Cardiac muscle cell (in vitro differentiated cells and primary cell): ENCODE results near the gene DHRSX. TPM values are rescaled to one million over a fixed set of nuclear protein-coding genes. Genes with fewer than 3 reads are reported as not detected.
A peak's percentile ranks its signal among the peaks of the same experiment; 100 is the strongest.

Experiments
- DNase-seq, 2 donors: peaks; one replicate each; pipeline versions ENCODE4 v3.0.0 to v3.0.0-alpha.2; 2010 to 2017; ENCODE audit warnings: low read depth in 1 of 2, low spot score in 1 of 2
- H3K27ac ChIP-seq: fragments of 200-600 bp; sonication (generic); 2 replicates; pipeline ENCODE4 v1.5.1; 2016
- H3K27me3 ChIP-seq: fragments of 200-600 bp; sonication (generic); 2 replicates; pipeline ENCODE4 v1.6.0; 2016; ENCODE audit warnings: control low read depth
- H3K36me3 ChIP-seq: fragments of 200-600 bp; sonication (generic); 2 replicates; pipeline ENCODE4 v1.5.1; 2016; ENCODE audit warnings: control low read depth
- H3K4me1 ChIP-seq: fragments of 200-600 bp; sonication (generic); 2 replicates; pipeline ENCODE4 v1.8.1; 2017; ENCODE audit warnings: low read depth, mild to moderate bottlenecking, mixed run types
- H3K4me3 ChIP-seq: fragments of 200-600 bp; sonication (generic); 2 replicates; pipeline ENCODE4 v1.5.1; 2016; ENCODE audit warnings: mild to moderate bottlenecking
- H3K9me3 ChIP-seq: fragments of 200-600 bp; sonication (generic); 2 replicates; pipeline ENCODE4 v1.5.1; 2017; ENCODE audit warnings: low read depth, mild to moderate bottlenecking, control low read depth
- polyA plus RNA-seq: library from polyadenylated mRNA; unstranded; fragments of >200 nt; fragmentation: Nextera tagmentation; extraction: Ambion mirVana; gene quantifications from 2 replicates; pipeline ENCODE4 v1.2.1, GENCODE V29; 2016
- total RNA-seq: library from RNA; depleted of rRNA; stranded (reverse); fragments of >200 nt; gene quantifications from 2 replicates; pipeline ENCODE4 v1.2.3, GENCODE V29; 2016
- TF ChIP-seq, protein P1 (sequence below): IDR thresholded peaks from 2 replicates; pipeline ENCODE4 v1.5.1; 2012; ENCODE audit warnings: low read depth, mild to moderate bottlenecking, low read length

Gene DHRSX
- total and polyA plus RNA-seq, 2 experiments from 2014 or later = 20.4 to 33.4 TPM

DNA sequence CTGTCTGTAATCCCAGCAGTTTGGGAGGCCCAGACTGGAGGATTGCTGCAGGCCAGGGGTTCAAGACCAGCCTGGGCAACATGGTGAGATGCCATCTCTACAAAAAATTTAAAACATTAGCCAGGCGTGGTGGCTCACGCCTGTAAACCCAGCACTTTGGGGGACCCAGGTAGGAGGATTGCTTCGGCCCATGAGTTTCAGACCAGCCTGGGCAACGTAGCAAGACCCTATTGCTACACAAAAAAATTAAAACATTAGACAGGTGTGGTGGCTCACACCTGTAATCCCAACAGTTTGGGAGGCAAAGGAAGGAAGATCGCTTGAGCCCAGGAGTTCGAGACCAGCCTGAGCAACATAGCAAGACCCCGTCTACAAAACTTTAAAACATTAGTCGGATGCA lies 1.3 kb downstream of the DHRSX start:
- peak overlapping the region; percentile 58 for H3K4me3 ChIP-seq
- DNase-seq = no peak
- H3K4me1 ChIP-seq = peaks cover 18% of the 10 kb centered on the region
- H3K36me3 ChIP-seq = no peaks in the 10 kb centered on the region
- no peaks in the 10 kb centered on the region for H3K9me3 ChIP-seq
- H3K27me3 ChIP-seq = no peaks in the 10 kb centered on the region
- H3K27ac ChIP-seq = peak overlapping the region; percentile 89
- TF ChIP-seq, protein P1, sequence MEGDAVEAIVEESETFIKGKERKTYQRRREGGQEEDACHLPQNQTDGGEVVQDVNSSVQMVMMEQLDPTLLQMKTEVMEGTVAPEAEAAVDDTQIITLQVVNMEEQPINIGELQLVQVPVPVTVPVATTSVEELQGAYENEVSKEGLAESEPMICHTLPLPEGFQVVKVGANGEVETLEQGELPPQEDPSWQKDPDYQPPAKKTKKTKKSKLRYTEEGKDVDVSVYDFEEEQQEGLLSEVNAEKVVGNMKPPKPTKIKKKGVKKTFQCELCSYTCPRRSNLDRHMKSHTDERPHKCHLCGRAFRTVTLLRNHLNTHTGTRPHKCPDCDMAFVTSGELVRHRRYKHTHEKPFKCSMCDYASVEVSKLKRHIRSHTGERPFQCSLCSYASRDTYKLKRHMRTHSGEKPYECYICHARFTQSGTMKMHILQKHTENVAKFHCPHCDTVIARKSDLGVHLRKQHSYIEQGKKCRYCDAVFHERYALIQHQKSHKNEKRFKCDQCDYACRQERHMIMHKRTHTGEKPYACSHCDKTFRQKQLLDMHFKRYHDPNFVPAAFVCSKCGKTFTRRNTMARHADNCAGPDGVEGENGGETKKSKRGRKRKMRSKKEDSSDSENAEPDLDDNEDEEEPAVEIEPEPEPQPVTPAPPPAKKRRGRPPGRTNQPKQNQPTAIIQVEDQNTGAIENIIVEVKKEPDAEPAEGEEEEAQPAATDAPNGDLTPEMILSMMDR = no peak

DNA sequence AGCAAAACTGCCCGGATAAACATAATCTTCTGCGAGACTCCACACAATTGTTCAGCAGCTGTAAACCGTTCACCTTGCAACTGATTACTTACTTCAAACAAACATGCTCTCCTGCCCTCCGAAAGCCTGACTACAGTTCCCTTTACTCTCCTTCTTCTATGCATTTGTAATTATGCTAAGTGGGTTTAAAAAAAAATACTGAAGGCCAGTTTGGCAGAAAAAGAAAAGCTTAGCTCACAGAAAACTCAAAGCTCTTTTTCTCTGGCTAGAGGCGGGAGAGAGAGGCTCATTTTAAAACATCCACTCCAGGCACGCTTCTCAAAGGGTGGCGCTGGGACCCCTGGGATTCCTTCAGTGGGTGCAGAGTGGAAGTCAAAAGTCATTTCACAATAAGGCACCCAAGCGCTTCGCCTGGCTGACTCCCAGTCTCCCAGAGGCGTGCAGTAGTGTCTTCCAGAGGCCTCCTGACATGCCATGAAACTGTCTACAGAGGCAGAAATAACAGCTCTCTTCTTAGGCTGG lies 1.9 kb downstream of the DHRSX start:
- H3K27me3 ChIP-seq = no peaks in the 10 kb centered on the region
- H3K4me1 ChIP-seq = peaks cover 18% of the 10 kb centered on the region
- peak overlapping the region; percentile 58 for H3K4me3 ChIP-seq
- H3K36me3 ChIP-seq = no peaks in the 10 kb centered on the region
- H3K9me3 ChIP-seq = no peaks in the 10 kb centered on the region
- peak overlapping the region; percentile 89 for H3K27ac ChIP-seq
- peak; percentile 17 to 40 for DNase-seq
- TF ChIP-seq, protein P1 = no peak

DNA sequence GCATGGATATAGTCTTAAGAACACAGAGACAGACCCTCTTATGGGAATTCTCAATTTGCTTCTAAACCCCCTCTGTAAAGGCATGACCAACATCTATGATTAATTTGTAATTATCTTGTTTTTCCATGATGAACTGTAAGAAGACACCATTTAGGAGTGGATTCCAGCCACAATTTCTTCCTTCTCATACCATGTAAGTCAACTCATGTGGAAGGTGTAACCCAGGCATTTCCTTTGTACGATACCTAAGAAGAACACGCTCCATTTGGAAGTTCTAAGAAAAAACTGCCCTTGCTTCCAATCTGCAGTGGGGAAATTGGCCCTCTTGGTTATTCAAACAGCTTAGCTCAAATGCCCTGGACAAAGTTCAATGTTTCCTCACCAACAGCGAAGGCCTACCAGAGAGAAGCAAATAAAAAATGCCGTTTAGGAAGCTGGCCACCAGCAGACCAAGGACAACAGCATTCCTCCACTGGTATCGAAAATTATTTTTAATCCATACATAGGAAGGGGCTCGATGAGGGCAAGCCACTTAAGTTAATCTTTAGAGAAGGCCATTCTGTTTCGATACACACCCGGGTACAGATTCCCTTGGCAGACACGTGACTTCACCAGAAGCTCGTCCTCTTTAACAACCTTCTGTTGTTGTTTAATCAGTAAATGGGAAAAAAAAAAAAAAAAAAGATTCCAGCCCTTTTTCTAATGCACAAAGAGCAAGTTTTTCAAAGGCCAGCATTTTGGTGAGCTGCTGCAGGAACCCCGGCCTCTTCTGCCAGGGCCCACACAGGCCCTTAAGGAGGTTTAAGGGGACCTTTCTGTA lies 2.6 kb downstream of the DHRSX start:
- no peaks in the 10 kb centered on the region for H3K27me3 ChIP-seq
- no peaks in the 10 kb centered on the region for H3K9me3 ChIP-seq
- DNase-seq = peak; percentile 5 to 38
- H3K36me3 ChIP-seq = no peaks in the 10 kb centered on the region
- peaks cover 18% of the 10 kb centered on the region for H3K4me1 ChIP-seq
- TF ChIP-seq, protein P1 = no peak
- H3K4me3 ChIP-seq = peak overlapping the region; percentile 58
- peak overlapping the region; percentile 89 for H3K27ac ChIP-seq

DNA sequence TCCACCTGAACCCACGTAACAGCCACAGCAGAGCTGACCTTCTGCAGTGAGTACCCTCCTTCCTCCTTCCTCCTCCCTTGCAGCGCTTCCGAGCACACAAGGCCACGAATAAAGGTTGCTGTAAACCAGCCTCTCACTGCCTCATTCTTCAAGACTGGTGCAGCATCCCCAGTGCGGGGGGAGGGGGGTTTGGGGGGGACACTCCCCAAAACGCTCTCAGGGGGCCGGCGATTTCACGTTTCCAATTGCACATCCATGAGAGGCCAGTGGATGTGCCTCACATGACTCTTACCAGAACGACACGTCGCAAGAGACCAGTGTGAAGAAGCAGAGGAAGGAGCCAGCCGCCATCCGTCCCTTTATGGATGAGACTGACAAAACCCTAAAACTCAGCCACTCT lies 5.2 kb downstream of the DHRSX start:
- H3K4me1 ChIP-seq = peaks cover 18% of the 10 kb centered on the region
- no peaks in the 10 kb centered on the region for H3K36me3 ChIP-seq
- no peak overlapping the region for H3K4me3 ChIP-seq
- H3K9me3 ChIP-seq = no peaks in the 10 kb centered on the region
- no peaks in the 10 kb centered on the region for H3K27me3 ChIP-seq
- TF ChIP-seq, protein P1 = no peak
- H3K27ac ChIP-seq = peak overlapping the region; percentile 43
- DNase-seq = no peak

DNA sequence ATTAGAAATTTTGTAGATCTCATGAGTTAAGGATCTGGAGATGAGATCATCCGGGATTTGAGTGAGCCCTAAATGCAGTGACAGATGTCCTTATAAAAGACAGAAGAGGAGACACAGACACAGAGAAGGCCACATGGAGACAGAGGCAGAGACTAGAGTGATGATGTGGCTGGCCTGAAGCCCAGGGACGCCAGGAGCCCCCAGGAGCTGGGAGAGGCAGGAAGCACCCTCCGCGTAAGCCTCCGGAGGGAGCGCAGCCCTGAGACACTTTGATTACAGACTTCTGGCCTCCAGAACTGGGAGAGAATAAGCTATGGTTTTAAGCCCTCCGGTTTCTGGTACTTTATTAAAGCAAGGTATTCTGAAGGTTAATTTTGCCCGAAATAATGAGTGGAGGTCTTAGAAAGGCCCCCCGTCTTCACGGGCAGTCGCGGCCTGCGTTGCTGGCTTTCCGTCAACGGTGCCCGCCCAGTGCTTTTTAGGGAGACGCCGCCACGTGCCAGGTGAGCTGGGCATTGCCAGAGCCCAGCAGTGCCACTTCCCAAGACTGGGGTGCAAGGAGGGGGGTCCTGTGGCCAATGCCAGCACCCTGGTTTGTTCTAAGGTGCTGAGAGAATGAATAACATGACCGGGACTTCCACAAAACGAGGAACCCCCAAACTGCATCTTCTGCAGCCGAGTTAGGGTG lies 8.1 kb downstream of the DHRSX start:
- DNase-seq = no peak
- H3K27me3 ChIP-seq = no peaks in the 10 kb centered on the region
- TF ChIP-seq, protein P1 = no peak
- no peak overlapping the region for H3K4me3 ChIP-seq
- no peaks in the 10 kb centered on the region for H3K9me3 ChIP-seq
- H3K4me1 ChIP-seq = peaks cover 4% of the 10 kb centered on the region
- no peak overlapping the region for H3K27ac ChIP-seq
- peaks cover 16% of the 10 kb centered on the region for H3K36me3 ChIP-seq
